HepG2 (cell line): ENCODE data around the gene PLAA.

ENCODE experiments used
- CTCF ChIP-seq: sonication (generic); formaldehyde crosslinking; IDR thresholded peaks from 2 replicates; pipeline ENCODE4 v1.5.0; 2020; ENCODE audit warnings: mild to moderate bottlenecking, missing genetic modification reagents, moderate library complexity
- ETV6 ChIP-seq: sonication (generic); formaldehyde crosslinking; conservative IDR thresholded peaks from 2 replicates; pipeline ENCODE4 v1.4.0; 2020; ENCODE audit warnings: missing genetic modification reagents
- GMEB1 ChIP-seq: sonication (generic); formaldehyde crosslinking; IDR thresholded peaks from 2 replicates; pipeline ENCODE4 v1.5.1; 2020; ENCODE audit warnings: missing genetic modification reagents, mild to moderate bottlenecking, borderline replicate concordance
- PAXIP1 ChIP-seq: sonication (generic); formaldehyde crosslinking; conservative IDR thresholded peaks from 2 replicates; pipeline ENCODE4 v1.4.0; 2020; ENCODE audit warnings: mild to moderate bottlenecking, missing genetic modification reagents, moderate library complexity
- PHF21A ChIP-seq: sonication (generic); formaldehyde crosslinking; IDR thresholded peaks from 2 replicates; pipeline ENCODE4 v1.5.0; 2020; ENCODE audit warnings: mild to moderate bottlenecking, missing genetic modification reagents
- RARG ChIP-seq: sonication (generic); formaldehyde crosslinking; IDR thresholded peaks from 2 replicates; pipeline ENCODE4 v1.4.0; 2020; ENCODE audit warnings: low read depth, mild to moderate bottlenecking, missing genetic modification reagents

GRCh38 chr9:26949637-26950069, 2.6 kb upstream of the PLAA start:
- no peak for TF ChIP-seq PAXIP1 (CRISPR knock-in tag)
- no peak for TF ChIP-seq RARG (CRISPR knock-in tag)
- TF ChIP-seq CTCF (CRISPR knock-in tag), result no peak
- no peak for TF ChIP-seq PHF21A (CRISPR knock-in tag)
- TF ChIP-seq GMEB1 (CRISPR knock-in tag), result no peak
- TF ChIP-seq ETV6 (CRISPR knock-in tag), result no peak
